DND-41 (cell line): ENCODE data around the gene ZPR1.

Experiments
- ATAC-seq: fragments of 200-7000 bp; cut with Tn5 transposase; 3 replicates; pipeline ENCODE4 v1.9.1; 2021; ENCODE audit warnings: low read depth; ENCODE audit not compliant: insufficient read depth
- DNase-seq: peaks from one replicate; pipeline ENCODE4 v3.0.0-alpha.2; 2020
- H2AFZ ChIP-seq: 2 replicates; pipeline ENCODE4 v1.6.0; 2012; ENCODE audit warnings: low read depth, low read length
- H3K27ac ChIP-seq: 2 replicates; pipeline ENCODE4 v1.5.1; 2012; ENCODE audit warnings: low read length, inconsistent platforms
- H3K27me3 ChIP-seq: fragments of 200-600 bp; sonication (generic); 2 replicates; pipeline ENCODE4 v1.6.0; 2012; ENCODE audit warnings: low read length, mild to moderate bottlenecking, inconsistent platforms; ENCODE audit not compliant: insufficient read depth, poor library complexity
- H3K36me3 ChIP-seq: 2 replicates; pipeline ENCODE4 v1.5.1; 2012; ENCODE audit warnings: low read length, inconsistent platforms; ENCODE audit not compliant: insufficient read depth
- H3K4me1 ChIP-seq: 2 replicates; pipeline ENCODE4 v1.5.1; 2012; ENCODE audit warnings: mild to moderate bottlenecking, low read length; ENCODE audit not compliant: insufficient read depth
- H3K4me2 ChIP-seq: 2 replicates; pipeline ENCODE4 v1.6.0; 2012; ENCODE audit warnings: mild to moderate bottlenecking, moderate library complexity, low read length, inconsistent platforms; ENCODE audit not compliant: insufficient read depth
- H3K4me3 ChIP-seq, 2 experiments: fragments of 200-600 bp in 1 of 2; shearing (Covaris generic) in 1 of 2; 2 replicates each; pipeline ENCODE4 v1.5.1; 2012 to 2016; ENCODE audit warnings: inconsistent platforms in 2 of 2, low read length in 2 of 2, mild to moderate bottlenecking in 2 of 2, low read depth in 1 of 2, moderate library complexity in 1 of 2
- H3K79me2 ChIP-seq: 2 replicates; pipeline ENCODE4 v1.6.0; 2012; ENCODE audit warnings: low read length, inconsistent platforms; ENCODE audit not compliant: insufficient read depth
- H3K9ac ChIP-seq: 2 replicates; pipeline ENCODE4 v1.6.0; 2012; ENCODE audit warnings: low read depth, mild to moderate bottlenecking, inconsistent platforms, low read length, moderate library complexity
- H3K9me3 ChIP-seq: 2 replicates; pipeline ENCODE4 v1.5.1; 2012; ENCODE audit warnings: low read length, moderate library complexity, mild to moderate bottlenecking, inconsistent platforms; ENCODE audit not compliant: insufficient read depth, severe bottlenecking
- H4K20me1 ChIP-seq: 2 replicates; pipeline ENCODE4 v1.6.0; 2012; ENCODE audit warnings: low read length; ENCODE audit not compliant: insufficient read depth
- CTCF ChIP-seq: IDR thresholded peaks from 2 replicates; pipeline ENCODE4 v1.5.1; 2012; ENCODE audit warnings: borderline replicate concordance, low read length, moderate library complexity, mild to moderate bottlenecking; ENCODE audit not compliant: poor library complexity, severe bottlenecking; ENCODE audit errors: extremely low read depth
- EZH2 ChIP-seq: IDR thresholded peaks from 3 replicates; pipeline ENCODE4 v1.6.1; 2012; ENCODE audit warnings: borderline replicate concordance, low read depth, mild to moderate bottlenecking, moderate library complexity, low read length, inconsistent platforms; ENCODE audit not compliant: severe bottlenecking

The ZPR1 gene

GRCh38 chr11:116812109-116812508 is 24.3 kb upstream of the ZPR1 start:
- Histone ChIP-seq H3K4me2 (no peak overlapping the region), H3K4me1 (no peaks in the 10 kb centered on the region), H4K20me1 (no peaks in the 10 kb centered on the region), H3K27ac (no peak overlapping the region), H3K27me3 (peaks cover 3% of the 10 kb centered on the region), H3K4me3 (no peak overlapping the region), H3K9ac (no peak overlapping the region), H3K79me2 (no peaks in the 10 kb centered on the region), H3K36me3 (no peaks in the 10 kb centered on the region), H2AFZ (no peak overlapping the region), H3K9me3 (no peaks in the 10 kb centered on the region)
- DNase-seq: no peak
- TF ChIP-seq CTCF (no peak), EZH2 (no peak)
- ATAC-seq: no peak

GRCh38 chr11:116811194-116811593 is 23.4 kb upstream of the ZPR1 start:
- TF ChIP-seq EZH2: no peak
- no peak for TF ChIP-seq CTCF
- ATAC-seq (no peak), DNase-seq (no peak)
- Histone ChIP-seq H3K79me2 (no peaks in the 10 kb centered on the region), H3K4me2 (no peak overlapping the region), H3K4me1 (no peaks in the 10 kb centered on the region), H3K9me3 (no peaks in the 10 kb centered on the region), H2AFZ (no peak overlapping the region), H3K27me3 (peaks cover 3% of the 10 kb centered on the region), H3K27ac (no peak overlapping the region), H3K9ac (no peak overlapping the region), H3K36me3 (no peaks in the 10 kb centered on the region), H3K4me3 (no peak overlapping the region), H4K20me1 (no peaks in the 10 kb centered on the region)

GRCh38 chr11:116808262-116809175 is 20.7 kb upstream of the ZPR1 start:
- TF ChIP-seq EZH2 (no peak), CTCF (no peak)
- no peaks in the 10 kb centered on the region for H3K4me1 ChIP-seq
- no peaks in the 10 kb centered on the region for H3K79me2 ChIP-seq
- no peak for ATAC-seq
- H3K4me2 ChIP-seq: no peak overlapping the region
- H3K9ac ChIP-seq: no peak overlapping the region
- H2AFZ ChIP-seq: no peak overlapping the region
- H3K27me3 ChIP-seq: no peaks in the 10 kb centered on the region
- no peaks in the 10 kb centered on the region for H4K20me1 ChIP-seq
- DNase-seq: no peak
- no peaks in the 10 kb centered on the region for H3K36me3 ChIP-seq
- H3K27ac ChIP-seq: no peak overlapping the region
- H3K4me3 ChIP-seq: no peak overlapping the region
- no peaks in the 10 kb centered on the region for H3K9me3 ChIP-seq
